ENCODE measurements around the gene RASGRP1. TPM values are rescaled to one million over a fixed set of nuclear protein-coding genes. Genes with fewer than 3 reads are reported as not detected.
"Not testable (repeated sequence)": the region's sequence is repeated elsewhere in the genome, so short reads cannot be mapped to it uniquely, and the experiment has no call there.

Gene RASGRP1
- total RNA-seq: under 1 TPM; 0.60 to 0.67 TPM
- long read RNA-seq, donor 1, full-length matches to known transcripts: 1 of 4 reads
- long read RNA-seq, donor 1, partial matches to known transcripts: 0 of 4 reads
- long read RNA-seq, donor 1, other reads (novel, unspliced or antisense): 3 of 4 reads
- long read RNA-seq, donor 2: 0 reads

DNA sequence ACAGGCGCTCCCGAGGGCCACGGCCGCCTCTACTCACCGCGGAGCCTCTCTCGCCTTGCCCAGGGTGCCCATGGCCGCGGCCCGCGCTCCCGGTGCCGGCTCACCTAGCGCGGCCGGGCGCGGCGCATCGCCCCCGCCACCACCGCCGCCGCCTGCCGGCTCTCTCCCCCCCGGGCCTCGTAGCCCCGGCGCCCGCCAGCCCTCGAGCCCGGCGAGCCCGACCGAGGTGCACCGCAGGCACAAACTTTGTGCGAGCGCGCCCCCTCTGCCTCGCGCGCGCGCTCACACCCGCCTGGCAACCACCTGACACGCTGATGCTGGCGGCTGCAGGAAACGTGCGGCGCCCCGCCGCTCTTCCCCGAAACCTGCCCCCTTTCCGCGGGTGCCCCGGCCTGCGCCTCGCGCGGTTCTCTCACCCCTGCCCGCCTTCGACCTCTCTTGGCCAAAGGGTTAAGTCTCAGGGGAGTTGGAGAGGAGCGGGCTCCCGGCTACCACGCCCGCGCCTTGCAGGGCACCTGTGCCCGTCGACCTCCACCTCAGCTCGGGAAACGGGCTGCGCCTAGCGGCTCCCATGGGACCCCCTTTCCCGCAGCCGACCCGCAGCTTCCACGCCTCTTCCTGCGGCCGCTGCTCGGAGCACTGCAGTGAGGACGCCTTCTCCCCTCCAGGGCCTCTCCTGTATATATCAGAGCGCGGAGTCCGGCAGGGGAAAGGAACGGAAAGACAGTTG is at the start of gene RASGRP1:
TSS of gene RASGRP1 (minus strand) at position 258 of the 730 bp plus-strand sequence. CDS start at position 72, 186 bp downstream.
- peak; percentile 88 for DNase-seq (ENCODE audit: low spot score)
- intact Hi-C loops (cut with DNase I): loop anchor here in 1 of 2 donors (10.0 kb wide), 1 partner anchor 120 kb away; no protein-coding TSS in a partner anchor

DNA sequence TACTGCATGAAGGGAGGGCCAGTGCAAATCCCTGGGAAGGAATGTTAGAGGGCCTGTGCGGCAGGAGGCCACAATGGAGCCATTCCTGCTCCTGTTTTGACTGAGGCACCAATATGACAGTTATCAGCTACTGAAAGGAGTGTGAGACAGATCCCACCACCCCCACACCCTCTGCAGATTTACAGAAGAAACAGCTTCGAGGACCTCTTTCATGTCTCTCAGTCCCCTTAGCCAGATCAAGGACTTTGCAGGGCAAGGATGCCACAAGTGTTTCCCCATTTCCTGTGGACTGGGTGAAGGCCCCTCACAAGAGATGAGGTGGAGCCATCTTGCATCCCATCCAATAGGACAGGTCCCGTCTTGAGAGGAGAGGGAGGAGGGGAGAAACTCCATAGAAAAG is 48.5 kb upstream of the RASGRP1 start:
- intact Hi-C loops (cut with DNase I): no loop called here
- DNase-seq (ENCODE audit: low spot score): no peak

GRCh38 chr15:38612159-38612863 is 47.7 kb upstream of the RASGRP1 start:
- intact Hi-C loops (cut with DNase I): no loop called here
- no peak for DNase-seq (ENCODE audit: low spot score)

GRCh38 chr15:38611228-38611627 is 46.6 kb upstream of the RASGRP1 start:
- intact Hi-C loops (cut with DNase I): no loop called here
- no peak for DNase-seq (ENCODE audit: low spot score)

DNA sequence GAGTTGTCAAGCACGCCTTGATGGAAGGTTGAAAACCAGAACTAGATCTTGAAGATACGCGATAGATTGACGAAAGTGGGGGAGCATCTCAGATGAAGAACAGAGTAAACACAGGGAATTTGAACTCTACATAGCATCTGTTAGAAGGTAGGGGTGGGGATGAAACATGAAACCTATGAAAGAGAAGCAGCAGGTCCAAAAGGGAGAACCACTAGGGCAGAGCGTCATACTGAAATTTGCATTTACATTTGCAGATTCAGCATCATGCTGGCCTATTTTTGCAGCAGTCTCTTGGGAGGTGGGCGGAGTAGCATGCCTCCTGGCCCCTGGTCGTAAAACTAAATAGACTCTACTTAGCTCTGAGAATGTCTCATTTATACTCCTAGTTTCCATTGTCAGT is 46.1 kb upstream of the RASGRP1 start:
- DNase-seq (ENCODE audit: low spot score): no peak

DNA sequence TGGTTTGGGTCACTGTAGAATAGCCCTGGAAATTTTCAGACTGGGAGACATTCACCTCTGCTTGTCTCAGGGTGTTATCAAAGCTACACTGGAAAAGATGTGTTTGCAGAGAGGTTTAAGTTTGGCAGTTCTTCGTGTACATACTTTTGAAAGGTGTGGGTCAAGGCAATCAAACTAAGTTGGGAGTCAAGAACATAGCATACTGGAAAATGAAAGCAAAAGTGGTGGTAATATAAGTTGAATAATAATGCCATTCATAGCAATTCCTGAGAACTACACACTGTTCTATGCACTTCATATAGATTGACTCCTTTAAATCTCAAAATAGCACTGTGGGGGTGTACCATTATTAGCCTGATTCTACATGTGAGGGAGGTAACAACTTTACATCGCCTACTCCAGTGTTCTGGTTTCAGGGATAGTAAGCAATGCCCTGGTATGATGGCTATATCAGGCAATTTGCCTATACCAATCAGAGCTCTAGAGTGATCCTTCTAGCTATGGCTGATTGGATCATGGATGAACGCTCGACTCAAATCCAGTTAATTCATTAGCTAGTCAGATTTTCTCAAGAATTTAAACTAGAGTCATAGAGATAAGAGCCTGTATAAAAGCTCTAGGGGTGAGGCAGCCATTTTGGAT is 44.6 kb upstream of the RASGRP1 start:
- intact Hi-C loops (cut with DNase I): no loop called here

More for the DNA sequence above, 46.1 kb upstream of the RASGRP1 start:
- intact Hi-C loops (cut with DNase I): no loop called here

GRCh38 chr15:38608682-38609081 is 44.1 kb upstream of the RASGRP1 start:
- intact Hi-C loops (cut with DNase I): no loop called here

More for the DNA sequence above, 44.6 kb upstream of the RASGRP1 start:
- DNase-seq (ENCODE audit: low spot score): no peak

GRCh38 chr15:38605744-38606143 is 41.1 kb upstream of the RASGRP1 start:
- intact Hi-C loops (cut with DNase I): no loop called here
- no peak for DNase-seq (ENCODE audit: low spot score)

More at GRCh38 chr15:38608682-38609081, 44.1 kb upstream of the RASGRP1 start:
- no peak for DNase-seq (ENCODE audit: low spot score)

DNA sequence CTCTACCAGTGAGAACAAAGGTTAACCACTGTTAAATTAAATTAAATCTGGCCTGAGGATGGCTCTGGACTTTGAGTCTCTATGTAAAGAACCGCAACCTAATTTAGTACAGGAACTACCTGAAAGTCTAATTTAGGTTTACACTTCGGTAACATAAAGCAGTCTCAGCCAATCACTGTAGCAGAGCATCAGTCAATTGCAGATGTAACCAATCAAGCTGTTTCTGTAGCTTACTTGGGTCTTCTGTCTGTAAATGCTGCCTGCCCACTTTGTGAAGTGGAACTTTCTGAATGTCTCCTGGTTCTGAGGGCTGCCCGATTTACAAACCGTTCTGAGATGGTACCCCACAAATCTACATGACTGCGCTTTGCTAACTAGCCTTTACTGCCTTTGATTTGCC is 39.1 kb upstream of the RASGRP1 start:
- intact Hi-C loops (cut with DNase I): no loop called here
- DNase-seq (ENCODE audit: low spot score): no peak

GRCh38 chr15:38602910-38603670 is 38.5 kb upstream of the RASGRP1 start:
- intact Hi-C loops (cut with DNase I): no loop called here
- no peak for DNase-seq (ENCODE audit: low spot score)

DNA sequence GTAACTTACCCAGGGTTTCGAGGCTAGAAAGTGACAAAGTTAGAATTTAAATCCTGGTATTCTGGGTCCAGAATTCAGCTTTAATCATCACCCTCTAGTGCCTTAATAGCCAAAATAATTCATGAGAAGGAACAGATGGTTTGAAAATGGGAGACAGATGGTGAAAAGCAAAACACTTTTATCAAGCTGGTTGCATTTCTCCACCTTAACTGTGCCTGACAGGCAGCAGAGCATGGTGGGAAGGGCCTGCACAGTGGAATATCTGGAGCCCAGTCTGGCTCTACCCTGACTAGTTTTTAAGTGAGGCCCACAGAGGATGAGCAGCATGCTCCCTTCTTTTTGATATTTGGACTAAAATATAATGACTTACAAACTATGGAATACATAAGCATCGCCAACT is 35.6 kb upstream of the RASGRP1 start:
- no peak for DNase-seq (ENCODE audit: low spot score)
- intact Hi-C loops (cut with DNase I): no loop called here

GRCh38 chr15:38598749-38599148 is 34.1 kb upstream of the RASGRP1 start:
- DNase-seq (ENCODE audit: low spot score): no peak
- intact Hi-C loops (cut with DNase I): no loop called here

GRCh38 chr15:38597219-38597800 is 32.7 kb upstream of the RASGRP1 start:
- intact Hi-C loops (cut with DNase I): no loop called here
- no peak for DNase-seq (ENCODE audit: low spot score)

DNA sequence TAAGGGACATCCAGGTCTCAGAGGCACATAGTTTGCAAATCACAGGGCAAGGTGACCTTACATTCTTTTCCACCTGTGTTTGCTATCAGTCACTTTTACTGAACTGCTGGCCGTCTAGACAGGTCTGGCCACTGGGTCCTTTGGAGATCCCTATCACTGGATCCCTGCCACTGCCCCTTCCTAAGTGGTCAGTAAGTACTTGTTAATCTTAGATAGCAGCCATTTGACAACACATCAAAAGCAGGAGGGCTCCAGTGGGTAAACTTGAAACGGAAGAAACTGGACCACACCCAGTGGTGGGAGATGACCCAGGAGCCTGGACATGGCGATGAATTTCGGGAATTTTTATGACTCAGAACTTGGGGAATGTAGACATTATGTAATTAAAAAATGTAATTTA is 28.9 kb upstream of the RASGRP1 start:
- intact Hi-C loops (cut with DNase I): no loop called here

GRCh38 chr15:38589502-38589901 is 24.9 kb upstream of the RASGRP1 start:
- DNase-seq (ENCODE audit: low spot score): no peak
- intact Hi-C loops (cut with DNase I): no loop called here

More for the DNA sequence above, 28.9 kb upstream of the RASGRP1 start:
- DNase-seq (ENCODE audit: low spot score): no peak

GRCh38 chr15:38588672-38589071 is 24.1 kb upstream of the RASGRP1 start:
- DNase-seq (ENCODE audit: low spot score): no peak
- intact Hi-C loops (cut with DNase I): no loop called here

GRCh38 chr15:38587214-38587613 is 22.6 kb upstream of the RASGRP1 start:
- DNase-seq (ENCODE audit: low spot score): no peak
- intact Hi-C loops (cut with DNase I): no loop called here

DNA sequence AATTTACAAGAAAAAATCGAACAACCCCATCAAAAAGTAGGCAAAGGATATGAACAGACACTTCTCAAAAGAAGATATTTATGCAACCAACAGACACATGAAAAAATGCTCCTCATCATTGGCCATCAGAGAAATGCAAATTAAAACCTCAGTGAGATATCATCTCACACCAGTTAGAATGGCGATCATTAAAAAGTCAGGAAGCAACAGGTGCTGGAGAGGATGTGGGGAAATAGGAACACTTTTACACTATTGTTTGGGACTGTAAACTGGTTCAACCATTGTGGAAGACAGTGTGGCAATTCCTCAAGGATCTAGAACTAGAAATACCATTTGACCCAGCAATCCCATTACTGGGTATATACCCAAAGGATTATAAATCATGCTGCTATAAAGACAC is 21.4 kb upstream of the RASGRP1 start:
- intact Hi-C loops (cut with DNase I); DNase-seq (ENCODE audit: low spot score): not testable (repeated sequence)

DNA sequence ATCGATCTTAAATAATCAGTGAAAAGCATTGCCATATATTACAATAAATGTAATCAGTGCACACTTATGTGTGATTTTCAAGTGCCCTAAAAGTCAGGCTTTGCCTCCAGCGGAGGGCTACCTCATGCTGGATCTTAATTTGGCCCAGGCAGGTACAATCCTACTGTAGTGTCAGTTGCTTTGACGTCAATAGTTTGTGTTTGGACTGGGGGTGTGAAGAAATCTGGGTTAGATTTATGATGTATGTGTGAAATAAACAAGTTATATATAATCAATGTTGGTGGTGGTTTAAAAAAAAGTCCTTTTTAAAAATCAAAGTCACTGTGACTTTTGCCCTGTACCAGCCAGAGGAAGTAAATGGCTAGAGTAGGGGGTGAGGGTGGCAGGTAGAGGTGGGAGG is 14.0 kb upstream of the RASGRP1 start:
- intact Hi-C loops (cut with DNase I): no loop called here

More for the DNA sequence above, 14.0 kb upstream of the RASGRP1 start:
- no peak for DNase-seq (ENCODE audit: low spot score)

All from posterior vena cava (tissue), 2 donors.